Upper lobe of left lung (tissue), 4 donors: Measurements from ENCODE around the gene CARF.

ENCODE experiments used
- POLR2A ChIP-seq, 4 donors: fragments of 450-650 bp; IDR thresholded peaks; one replicate each; pipeline ENCODE4 v1.5.1; 2016 to 2017; ENCODE audit warnings: antibody characterized with exemption in 4 of 4, mild to moderate bottlenecking in 2 of 4
- TF ChIP-seq, protein P1 (sequence below), 6 experiments: fragments of 450-650 bp in 4 of 6; fragments of 200-600 bp in 2 of 6; sonication (generic) in 2 of 6; IDR thresholded peaks; one replicate each; pipeline ENCODE4 v1.5.1; 2016 to 2019; ENCODE audit warnings: antibody characterized with exemption in 6 of 6

DNA sequence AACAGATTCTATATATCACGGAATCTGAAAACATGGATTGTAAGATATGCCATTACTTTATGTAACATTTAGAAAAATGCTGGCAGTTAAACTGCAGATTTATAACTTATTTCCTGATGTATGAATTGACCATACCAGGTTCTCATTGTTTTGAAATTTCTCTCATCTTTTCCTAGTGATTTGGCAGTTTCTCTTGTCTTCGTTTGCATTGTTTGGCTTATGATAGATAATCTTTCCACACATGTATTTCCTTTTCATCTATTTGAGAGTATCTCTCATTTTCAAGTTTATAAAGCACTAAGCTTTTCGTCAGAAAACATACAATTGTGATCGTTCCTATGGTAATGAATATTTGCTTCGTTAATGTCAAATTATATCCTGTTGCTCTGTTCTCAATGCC lies 118.9 kb downstream of the CARF start:
- TF ChIP-seq POLR2A (IDR thresholded peaks at IDR 0.05): no peak
- TF ChIP-seq, protein P1, sequence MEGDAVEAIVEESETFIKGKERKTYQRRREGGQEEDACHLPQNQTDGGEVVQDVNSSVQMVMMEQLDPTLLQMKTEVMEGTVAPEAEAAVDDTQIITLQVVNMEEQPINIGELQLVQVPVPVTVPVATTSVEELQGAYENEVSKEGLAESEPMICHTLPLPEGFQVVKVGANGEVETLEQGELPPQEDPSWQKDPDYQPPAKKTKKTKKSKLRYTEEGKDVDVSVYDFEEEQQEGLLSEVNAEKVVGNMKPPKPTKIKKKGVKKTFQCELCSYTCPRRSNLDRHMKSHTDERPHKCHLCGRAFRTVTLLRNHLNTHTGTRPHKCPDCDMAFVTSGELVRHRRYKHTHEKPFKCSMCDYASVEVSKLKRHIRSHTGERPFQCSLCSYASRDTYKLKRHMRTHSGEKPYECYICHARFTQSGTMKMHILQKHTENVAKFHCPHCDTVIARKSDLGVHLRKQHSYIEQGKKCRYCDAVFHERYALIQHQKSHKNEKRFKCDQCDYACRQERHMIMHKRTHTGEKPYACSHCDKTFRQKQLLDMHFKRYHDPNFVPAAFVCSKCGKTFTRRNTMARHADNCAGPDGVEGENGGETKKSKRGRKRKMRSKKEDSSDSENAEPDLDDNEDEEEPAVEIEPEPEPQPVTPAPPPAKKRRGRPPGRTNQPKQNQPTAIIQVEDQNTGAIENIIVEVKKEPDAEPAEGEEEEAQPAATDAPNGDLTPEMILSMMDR (IDR thresholded peaks at IDR 0.05): no peak
